Glutamatergic neuron (in vitro differentiated cells): ENCODE data around the gene TRIM32. TPM values are rescaled to one million over a fixed set of nuclear protein-coding genes. Genes with fewer than 3 reads are reported as not detected.

ENCODE experiments used
- DNase-seq: peaks from one replicate; pipeline ENCODE4 v3.0.0; 2022
- H3K27ac Mint-ChIP-seq: one replicate; pipeline ENCODE4 v1.8.0; 2020; ENCODE audit warnings: mild to moderate bottlenecking, mixed read lengths, inconsistent platforms; ENCODE audit not compliant: unreplicated experiment
- H3K27me3 Mint-ChIP-seq: one replicate; pipeline ENCODE4 v1.8.0; 2020; ENCODE audit warnings: mild to moderate bottlenecking, moderate library complexity, mixed read lengths, inconsistent platforms; ENCODE audit not compliant: unreplicated experiment
- H3K36me3 Mint-ChIP-seq: one replicate; pipeline ENCODE4 v1.8.0; 2020; ENCODE audit warnings: mild to moderate bottlenecking, mixed read lengths, inconsistent platforms; ENCODE audit not compliant: unreplicated experiment
- H3K4me1 Mint-ChIP-seq: one replicate; pipeline ENCODE4 v1.8.0; 2020; ENCODE audit warnings: mild to moderate bottlenecking, low read depth, mixed read lengths, inconsistent platforms; ENCODE audit not compliant: unreplicated experiment
- H3K4me3 Mint-ChIP-seq: one replicate; pipeline ENCODE4 v1.8.0; 2020; ENCODE audit warnings: mild to moderate bottlenecking, mixed read lengths, inconsistent platforms; ENCODE audit not compliant: unreplicated experiment
- H3K9me3 Mint-ChIP-seq: one replicate; pipeline ENCODE4 v1.8.0; 2020; ENCODE audit warnings: mild to moderate bottlenecking, moderate library complexity, mixed read lengths, inconsistent platforms; ENCODE audit not compliant: unreplicated experiment
- total RNA-seq: library from RNA; stranded (reverse); fragmentation: NEBNext Ultra II Directional; extraction: Animal tissue kit (Norgen Biotek cat#: 25700); gene quantifications from one replicate; pipeline ENCODE4 v1.2.1, GENCODE V29; 2021; ENCODE audit not compliant: unreplicated experiment
- TF ChIP-seq, protein P1 (sequence below): fragments of 200-600 bp; sonication (generic); IDR thresholded peaks from one replicate; pipeline ENCODE4 v1.5.0; 2021; ENCODE audit not compliant: partially characterized antibody, unreplicated experiment

Gene TRIM32
- total RNA-seq, 1 donor from 2014 or later, result 14.3 TPM

DNA sequence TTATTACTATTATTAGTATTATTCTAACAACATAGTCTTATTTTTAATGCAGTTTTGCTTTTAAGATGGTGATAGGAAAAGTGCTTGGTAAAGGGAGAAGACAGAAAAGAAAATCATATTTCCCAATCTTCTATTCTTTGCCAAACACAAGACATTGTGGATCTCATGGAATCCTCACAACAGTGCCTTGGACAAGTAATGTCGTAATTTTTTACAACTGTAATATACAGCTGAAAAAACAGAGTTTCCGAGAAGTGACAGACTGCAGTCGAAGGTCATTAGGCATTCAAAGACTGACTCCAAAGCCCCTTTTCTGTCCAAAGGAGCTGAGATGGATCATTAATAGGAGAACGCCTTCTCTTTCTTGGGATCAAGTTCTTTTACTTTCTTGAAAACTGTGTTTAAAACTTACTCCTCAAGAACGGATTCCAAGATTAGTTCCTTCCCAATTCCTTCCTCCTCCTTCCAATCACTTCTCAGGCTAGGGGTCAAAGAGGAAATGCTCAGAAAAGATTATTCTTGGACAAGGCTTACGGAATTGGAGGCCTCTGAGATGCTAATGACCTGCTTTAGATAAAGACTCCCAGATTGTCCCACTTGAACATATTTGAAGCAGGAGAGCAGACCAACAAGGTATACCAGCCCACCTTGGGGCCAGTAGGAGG, 24.3 kb upstream of the TRIM32 start:
- no peak for DNase-seq
- Mint-ChIP-seq H3K9me3 (peaks cover 2% of the 10 kb centered on the region), H3K27me3 (peaks cover 2% of the 10 kb centered on the region), H3K36me3 (no peaks in the 10 kb centered on the region), H3K4me1 (no peaks in the 10 kb centered on the region), H3K27ac (no peak overlapping the region), H3K4me3 (no peak overlapping the region)
- TF ChIP-seq, protein P1, sequence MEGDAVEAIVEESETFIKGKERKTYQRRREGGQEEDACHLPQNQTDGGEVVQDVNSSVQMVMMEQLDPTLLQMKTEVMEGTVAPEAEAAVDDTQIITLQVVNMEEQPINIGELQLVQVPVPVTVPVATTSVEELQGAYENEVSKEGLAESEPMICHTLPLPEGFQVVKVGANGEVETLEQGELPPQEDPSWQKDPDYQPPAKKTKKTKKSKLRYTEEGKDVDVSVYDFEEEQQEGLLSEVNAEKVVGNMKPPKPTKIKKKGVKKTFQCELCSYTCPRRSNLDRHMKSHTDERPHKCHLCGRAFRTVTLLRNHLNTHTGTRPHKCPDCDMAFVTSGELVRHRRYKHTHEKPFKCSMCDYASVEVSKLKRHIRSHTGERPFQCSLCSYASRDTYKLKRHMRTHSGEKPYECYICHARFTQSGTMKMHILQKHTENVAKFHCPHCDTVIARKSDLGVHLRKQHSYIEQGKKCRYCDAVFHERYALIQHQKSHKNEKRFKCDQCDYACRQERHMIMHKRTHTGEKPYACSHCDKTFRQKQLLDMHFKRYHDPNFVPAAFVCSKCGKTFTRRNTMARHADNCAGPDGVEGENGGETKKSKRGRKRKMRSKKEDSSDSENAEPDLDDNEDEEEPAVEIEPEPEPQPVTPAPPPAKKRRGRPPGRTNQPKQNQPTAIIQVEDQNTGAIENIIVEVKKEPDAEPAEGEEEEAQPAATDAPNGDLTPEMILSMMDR, result no peak

DNA sequence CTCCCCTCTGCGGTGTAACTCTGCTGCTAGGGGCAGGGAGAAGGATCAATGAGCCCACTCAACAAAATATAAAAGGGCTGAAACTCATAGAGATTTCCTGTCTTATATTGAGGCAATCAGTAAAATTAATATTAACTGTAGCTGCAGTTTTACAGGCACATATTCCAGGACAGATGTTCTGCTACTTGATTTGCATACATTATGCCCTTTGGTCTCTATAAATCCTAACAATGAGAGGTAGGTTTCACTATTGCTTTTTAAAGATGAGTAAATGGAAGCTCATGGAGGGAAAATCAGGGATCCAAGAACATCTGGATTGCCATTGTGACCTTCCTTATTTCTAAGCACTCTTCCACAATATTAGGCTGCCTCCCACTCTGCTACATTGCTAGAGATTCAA, 23.5 kb upstream of the TRIM32 start:
- Mint-ChIP-seq H3K27ac (no peak overlapping the region), H3K27me3 (peaks cover 2% of the 10 kb centered on the region), H3K9me3 (peaks cover 2% of the 10 kb centered on the region), H3K36me3 (no peaks in the 10 kb centered on the region), H3K4me1 (no peaks in the 10 kb centered on the region), H3K4me3 (no peak overlapping the region)
- no peak for DNase-seq
- TF ChIP-seq, protein P1, result no peak

DNA sequence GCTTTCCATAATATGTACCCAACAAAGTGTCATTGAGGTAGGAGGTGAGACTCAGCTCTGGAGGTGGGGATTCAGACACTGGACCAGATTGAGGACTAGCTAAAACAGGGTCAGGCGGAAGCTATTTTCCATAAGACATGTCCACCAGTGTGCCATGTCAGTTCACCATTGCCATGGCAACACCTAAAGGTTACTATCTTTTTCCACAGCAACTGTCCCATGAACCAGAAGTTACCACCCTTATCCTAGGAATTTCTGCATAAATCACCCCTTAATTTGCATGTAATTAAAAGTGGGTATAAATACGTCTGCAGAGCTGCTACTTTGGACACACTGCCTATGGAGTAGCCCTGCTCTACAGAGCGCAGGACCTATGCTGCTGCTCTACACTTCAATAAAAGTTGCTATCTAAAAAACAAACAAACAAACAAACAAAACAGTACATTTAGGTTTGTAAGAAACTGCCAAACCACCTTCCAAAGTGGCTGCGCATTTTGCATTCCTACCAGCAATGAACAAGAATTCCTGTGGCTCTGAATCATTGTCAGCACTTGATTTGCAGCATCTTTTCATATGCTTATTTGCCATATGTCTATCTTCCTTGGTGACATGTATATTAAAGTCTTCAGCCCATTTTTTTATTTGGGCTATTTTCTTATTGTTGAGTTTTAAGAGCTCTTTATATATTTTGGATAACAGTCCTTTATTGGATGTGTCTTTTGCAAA, 18.0 kb upstream of the TRIM32 start:
- Mint-ChIP-seq H3K27ac (no peak overlapping the region), H3K36me3 (peaks cover 10% of the 10 kb centered on the region), H3K4me1 (no peaks in the 10 kb centered on the region), H3K27me3 (no peaks in the 10 kb centered on the region), H3K9me3 (peaks cover 7% of the 10 kb centered on the region), H3K4me3 (no peak overlapping the region)
- TF ChIP-seq, protein P1, result no peak
- no peak for DNase-seq

DNA sequence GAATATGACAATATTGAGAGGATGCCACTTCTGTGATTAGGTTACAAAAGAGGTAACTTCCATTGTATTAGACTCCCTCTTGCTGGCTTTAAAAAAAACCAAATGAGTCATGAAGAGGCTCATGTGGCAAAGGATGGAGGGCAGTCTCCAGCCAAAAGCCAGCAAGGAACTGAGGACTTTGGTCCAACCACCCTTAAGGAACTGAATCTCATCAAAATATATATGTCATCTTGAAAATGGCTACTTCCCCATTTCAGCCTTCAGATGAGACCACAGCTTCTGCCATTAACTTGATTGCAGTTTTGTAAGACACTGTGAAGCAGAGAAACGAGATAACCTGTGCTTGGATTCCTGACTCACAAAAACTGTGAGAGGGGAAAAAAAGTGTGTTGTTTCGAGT, 15.5 kb upstream of the TRIM32 start:
- Mint-ChIP-seq H3K9me3 (peaks cover 15% of the 10 kb centered on the region), H3K4me1 (no peaks in the 10 kb centered on the region), H3K27me3 (peaks cover 3% of the 10 kb centered on the region), H3K4me3 (no peak overlapping the region), H3K36me3 (peaks cover 22% of the 10 kb centered on the region), H3K27ac (no peak overlapping the region)
- TF ChIP-seq, protein P1, result no peak
- no peak for DNase-seq

DNA sequence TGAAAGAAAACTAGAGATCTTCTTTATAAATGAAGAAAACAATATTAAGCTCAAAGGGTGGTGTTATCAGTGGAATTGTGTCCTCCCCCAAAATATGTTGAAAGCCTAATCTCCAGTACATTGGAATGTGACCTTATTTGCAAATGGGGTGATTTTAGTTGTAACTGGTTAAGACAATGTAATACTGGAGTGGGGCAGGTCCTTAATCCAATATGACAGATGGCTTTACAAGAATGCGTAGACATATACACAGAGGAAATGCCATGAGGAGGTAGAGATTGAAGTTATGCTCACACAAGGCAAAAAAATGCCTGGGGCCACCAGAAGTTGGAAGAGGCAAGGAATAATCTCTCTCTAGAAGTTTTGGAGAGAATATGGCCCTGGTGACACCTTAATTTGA, 13.7 kb upstream of the TRIM32 start:
- H3K27me3 Mint-ChIP-seq, result peaks cover 3% of the 10 kb centered on the region
- DNase-seq, result no peak
- TF ChIP-seq, protein P1, result no peak
- peaks cover 17% of the 10 kb centered on the region for H3K9me3 Mint-ChIP-seq
- H3K27ac Mint-ChIP-seq, result no peak overlapping the region
- no peak overlapping the region for H3K4me3 Mint-ChIP-seq
- peaks cover 2% of the 10 kb centered on the region for H3K4me1 Mint-ChIP-seq
- H3K36me3 Mint-ChIP-seq, result peaks cover 25% of the 10 kb centered on the region
